ENCODE results near the gene CMTM4.
"Not testable (repeated sequence)": the region's sequence is repeated elsewhere in the genome, so short reads cannot be mapped to it uniquely, and the experiment has no call there.

Gene CMTM4

DNA sequence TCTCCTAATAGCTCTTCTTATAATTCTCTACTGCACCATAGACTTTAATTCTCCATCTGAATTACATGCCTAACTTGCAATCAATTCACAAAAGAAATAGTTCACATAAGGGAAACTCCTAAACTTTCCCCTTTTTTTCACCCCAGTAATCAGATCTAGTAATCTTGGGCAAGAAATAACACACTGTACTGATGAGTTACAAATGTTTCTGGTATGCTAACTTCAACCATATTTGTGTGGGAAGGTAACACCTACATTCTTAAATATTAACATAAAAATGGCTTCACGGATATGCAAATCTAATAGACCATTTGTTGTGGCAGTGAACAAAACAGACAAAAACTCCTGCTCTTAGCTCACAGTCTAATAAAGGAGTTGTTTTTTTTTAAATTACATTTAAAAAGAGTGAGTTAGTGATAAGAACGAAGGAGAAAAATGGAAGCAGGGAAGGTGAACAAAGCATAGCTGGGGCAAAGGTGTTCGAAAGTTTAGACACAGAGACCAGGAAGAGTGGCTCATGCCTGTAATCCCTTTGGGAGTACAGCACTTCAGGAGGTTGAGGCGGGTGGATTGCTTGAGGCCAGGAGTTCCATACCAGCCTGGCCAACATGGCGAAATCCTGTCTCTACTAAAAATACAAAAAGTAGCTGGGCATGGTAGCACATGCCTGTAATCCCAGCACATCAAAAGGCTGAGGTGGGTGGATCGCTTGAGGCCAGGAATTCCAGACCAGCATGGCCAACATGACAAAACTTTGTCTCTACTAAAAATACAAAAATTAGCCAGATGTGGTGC, 57.3 kb downstream of the CMTM4 start:
- no peak for DNase-seq

DNA sequence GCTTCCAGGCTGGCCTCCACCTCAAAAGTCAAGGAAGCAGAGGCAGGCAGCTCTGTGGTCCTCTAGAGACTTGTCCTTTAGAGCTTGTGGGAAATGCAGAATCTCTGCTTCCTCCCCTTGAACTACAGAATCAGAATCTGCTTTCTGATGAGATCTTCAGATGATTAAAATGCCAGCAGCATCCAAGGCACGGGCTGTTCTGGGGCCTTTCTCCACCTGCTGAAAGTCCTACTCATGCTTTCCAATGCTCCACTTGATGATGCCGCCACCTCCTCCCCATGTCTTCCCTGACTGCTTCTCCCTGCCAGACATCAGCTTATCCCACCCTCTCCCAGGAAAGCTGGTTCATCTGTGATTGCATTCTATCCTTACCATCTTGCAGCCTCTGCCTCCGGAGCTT, 58.7 kb downstream of the CMTM4 start:
- no peak for DNase-seq

DNA sequence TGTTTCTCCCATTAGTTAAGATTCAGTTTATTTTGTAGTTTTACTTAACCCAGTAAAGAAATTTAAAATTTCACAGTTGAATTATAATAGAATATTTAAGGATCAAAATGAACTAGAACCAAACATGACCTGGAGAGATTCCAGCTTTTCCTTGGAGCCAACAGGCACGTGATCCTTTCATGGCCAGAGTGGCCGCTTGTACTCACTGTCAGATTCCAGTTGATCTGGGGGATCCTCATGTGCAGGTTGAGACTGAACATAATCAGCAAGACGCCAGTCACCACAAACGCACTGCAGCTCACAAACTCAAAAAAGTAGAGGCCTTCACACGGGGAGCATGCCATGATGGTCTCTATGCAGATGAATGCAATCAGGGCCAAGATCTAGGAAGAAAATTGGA, 60.3 kb downstream of the CMTM4 start:
- no peak for DNase-seq

DNA sequence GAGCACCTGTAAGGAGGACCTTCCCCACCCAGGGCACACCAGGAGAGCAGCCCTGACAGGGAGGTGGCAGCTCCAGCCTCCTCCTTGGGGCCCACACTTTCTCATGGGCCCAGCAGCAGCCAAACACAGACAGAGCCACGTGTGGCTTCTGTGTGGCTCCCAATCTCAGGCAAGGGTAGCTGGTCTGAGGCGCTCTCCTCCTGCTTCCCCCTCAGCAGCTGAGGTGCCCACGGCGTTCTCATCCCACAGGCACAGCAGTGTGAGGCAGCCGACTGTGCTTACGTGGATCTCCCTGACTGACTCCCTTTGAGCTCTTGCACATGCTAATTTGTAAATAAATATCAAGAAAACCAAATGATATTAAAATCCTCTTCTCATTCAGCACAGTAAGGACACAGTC, 61.1 kb downstream of the CMTM4 start:
- no peak for DNase-seq

DNA sequence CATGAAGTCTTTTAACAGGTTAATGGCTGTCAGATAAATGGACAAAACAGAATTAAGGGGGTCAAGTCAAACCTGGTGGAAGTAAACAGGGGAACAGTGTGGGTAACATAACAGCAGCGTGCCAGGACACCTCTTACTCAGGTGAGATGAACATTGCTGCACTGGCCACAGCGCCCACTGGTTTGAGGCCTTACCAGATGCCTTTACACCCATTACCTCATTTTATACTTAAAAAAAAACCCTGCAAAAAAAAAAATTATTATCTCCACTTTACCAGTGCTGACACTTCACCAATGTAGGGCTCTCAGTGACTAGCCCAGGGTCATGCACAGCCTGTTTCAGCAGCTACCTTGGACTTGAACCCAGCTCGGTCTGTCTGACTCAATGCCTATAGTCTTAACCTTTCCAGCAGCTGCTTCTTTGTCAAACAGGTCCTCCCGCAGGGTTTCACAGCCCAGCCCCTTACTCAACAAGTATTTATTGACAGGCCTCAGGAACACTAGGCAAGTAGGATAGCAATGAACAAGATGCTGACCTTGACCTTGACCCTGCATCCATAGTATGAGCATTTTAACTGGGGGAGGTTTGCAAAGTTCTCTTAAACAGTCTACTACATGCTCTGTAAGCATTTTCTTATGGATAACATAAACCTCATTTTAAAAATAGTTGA, 61.9 kb downstream of the CMTM4 start:
- no peak for DNase-seq

DNA sequence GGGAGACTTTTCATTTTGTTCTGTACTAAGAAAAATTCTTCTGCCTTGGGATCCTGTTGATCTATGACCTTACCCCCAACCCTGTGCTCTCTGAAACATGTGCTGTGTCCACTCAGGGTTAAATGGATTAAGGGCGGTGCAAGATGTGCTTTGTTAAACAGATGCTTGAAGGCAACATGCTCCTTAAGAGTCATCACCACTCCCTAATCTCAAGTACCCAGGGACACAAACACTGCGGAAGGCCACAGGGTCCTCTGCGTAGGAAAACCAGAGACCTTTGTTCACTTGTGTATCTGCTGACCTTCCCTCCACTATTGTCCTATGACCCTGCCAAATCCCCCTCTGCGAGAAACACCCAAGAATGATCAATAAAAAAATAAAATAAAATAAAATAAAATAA, 65.0 kb downstream of the CMTM4 start:
- not testable (repeated sequence) for DNase-seq

DNA sequence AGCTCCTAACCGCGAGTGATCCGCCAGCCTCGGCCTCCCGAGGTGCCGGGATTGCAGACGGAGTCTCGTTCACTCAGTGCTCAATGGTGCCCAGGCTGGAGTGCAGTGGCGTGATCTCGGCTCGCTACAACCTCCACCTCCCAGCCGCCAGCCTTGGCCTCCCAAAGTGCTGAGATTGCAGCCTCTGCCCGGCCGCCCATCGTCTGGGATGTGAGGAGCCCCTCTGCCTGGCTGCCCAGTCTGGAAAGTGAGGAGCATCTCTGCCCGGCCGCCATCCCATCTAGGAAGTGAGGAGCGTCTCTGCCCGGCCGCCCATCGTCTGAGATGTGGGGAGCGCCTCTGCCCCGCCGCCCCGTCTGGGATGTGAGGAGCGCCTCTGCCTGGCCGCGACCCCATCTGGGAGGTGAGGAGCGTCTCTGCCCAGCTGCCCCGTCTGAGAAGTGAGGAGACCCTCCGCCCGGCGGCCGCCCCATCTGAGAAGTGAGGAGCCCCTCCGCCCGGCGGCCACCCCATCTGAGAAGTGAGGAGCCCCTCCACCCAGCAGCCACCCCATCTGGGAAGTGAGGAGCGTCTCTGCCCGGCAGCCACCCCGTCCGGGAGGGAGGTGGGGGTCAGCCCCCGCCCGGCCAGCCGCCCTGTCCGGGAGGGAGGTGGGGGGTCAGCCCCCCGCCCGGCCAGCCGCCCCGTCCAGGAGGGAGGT, 65.8 kb downstream of the CMTM4 start:
- DNase-seq: not testable (repeated sequence)

DNA sequence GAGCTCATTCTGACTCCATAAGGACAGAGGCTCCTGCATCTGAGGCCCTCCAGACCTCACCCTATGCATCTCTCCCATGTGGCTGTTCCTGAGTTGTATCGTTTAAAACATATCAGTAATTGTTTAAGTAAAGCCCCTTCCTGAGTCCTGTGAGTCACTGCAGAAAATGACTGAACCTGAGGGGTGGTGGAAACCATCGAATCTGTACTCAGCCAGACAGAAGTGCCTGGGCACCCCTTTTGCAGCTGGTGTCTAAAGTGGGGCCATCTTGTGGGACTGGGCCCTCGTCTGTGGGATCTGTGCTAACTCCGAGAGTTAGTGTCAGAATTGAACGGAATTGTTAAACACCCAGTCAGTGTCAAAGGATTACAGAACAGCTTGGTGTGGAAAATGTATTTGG, 66.7 kb downstream of the CMTM4 start:
- no peak for DNase-seq

DNA sequence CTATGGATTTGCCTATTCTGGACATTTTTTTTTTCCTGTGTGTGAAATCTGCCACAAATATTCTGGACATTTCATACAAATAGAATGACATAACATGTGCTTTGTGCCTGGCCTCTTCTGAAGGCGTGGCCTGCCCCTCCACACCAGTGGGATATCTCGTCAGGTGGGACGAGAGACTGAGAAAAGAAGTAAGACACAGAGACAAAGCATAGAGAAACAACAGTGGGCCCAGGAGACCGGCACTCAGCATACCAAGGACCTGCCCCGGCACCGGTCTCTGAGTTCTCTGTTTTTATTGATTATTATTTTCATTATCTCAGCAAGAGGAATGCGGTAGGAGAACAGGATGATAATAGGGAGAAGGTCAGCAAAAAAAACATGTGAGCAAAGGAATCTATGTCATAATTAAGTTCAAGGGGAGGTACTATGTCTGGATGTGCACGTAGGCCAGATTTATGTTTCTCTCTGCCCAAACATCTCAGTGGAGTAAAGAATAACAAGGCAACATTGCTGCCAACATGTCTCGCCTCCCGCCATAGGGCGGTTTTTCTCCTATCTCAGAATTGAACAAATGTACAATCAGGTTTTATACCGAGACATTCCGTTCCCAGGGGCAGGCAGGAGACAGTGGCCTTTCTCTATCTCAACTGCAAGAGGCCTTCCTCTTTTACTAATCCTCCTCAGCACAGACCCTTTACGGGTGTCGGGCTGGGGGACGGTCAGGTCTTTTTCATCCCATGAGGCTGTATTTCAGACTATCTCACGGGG, 68.7 kb downstream of the CMTM4 start:
- not testable (repeated sequence) for DNase-seq

DNA sequence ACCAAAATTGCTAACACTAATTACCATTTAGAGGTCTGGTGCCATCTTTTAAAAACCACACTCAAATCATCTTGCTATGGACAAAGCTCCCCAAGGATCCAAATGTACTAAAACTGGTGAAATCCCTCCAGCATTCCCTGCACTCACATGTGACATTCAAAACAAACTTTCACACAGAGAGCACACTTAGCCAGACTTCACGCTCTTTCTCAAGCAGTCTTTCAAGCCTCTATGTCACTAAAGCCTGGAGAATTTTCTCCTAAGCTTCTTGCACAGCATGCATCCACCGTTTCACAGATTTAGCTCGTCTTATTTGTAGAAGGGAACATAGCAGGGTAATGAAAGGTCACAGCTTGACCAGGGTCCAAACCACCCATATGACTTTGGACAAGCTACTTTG, 72.8 kb downstream of the CMTM4 start:
- no peak for DNase-seq

DNA sequence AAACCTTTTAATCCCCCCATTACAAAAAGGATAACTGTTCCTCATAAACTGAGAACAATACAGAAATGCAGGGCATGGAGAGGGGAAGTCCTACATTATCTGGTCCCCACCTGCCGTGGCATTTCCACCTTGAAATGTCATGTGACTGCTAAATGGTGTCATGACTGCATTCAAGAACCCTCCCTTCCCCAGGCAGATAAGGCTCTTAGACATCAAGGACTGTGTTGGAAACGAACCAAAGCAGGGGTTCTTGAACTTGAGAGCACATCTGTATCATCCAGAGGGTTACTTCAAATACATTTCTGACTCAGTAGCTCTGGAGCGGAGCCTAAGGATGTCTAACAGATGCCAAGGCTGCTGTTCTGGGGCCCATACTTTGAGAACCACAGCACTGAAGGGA, 73.7 kb downstream of the CMTM4 start:
- no peak for DNase-seq

DNA sequence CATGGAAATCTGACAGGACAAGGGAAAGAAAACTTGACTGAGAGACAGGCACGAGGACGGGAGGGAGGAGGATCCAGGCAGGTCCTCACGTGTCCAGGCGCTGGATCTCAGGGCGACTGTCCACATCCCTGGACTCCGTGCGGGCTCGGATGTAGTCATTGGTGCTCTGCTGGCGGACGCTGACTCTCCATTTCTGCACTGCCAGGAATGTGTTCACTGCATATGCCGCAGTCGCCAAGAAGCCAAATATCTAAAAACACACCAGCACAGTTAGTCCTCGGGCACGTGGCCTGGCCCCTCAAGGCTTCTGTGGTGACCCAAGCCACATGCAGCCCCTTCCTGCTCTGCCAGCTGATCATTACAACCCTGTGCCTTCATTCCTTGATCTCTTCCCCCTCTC, 74.6 kb downstream of the CMTM4 start:
- DNase-seq: no peak

DNA sequence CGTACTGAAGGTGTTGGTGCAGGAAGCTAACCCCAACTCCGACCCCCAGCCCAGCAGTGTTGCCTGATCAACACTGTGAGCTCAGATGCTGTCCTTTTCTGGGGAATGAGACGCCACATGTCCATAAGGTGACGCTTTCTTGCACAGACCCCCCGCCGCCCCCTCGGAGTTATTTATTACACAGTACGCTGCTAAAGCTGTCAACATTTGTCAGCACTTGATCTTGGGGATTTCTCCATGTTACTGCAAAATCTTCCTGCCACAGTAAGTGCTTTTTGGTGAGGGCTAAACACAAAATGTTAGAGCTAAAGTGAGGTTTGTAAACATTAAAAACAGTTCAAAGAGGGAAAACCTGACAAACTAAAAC, 76.1 kb downstream of the CMTM4 start:
- DNase-seq: no peak

DNA sequence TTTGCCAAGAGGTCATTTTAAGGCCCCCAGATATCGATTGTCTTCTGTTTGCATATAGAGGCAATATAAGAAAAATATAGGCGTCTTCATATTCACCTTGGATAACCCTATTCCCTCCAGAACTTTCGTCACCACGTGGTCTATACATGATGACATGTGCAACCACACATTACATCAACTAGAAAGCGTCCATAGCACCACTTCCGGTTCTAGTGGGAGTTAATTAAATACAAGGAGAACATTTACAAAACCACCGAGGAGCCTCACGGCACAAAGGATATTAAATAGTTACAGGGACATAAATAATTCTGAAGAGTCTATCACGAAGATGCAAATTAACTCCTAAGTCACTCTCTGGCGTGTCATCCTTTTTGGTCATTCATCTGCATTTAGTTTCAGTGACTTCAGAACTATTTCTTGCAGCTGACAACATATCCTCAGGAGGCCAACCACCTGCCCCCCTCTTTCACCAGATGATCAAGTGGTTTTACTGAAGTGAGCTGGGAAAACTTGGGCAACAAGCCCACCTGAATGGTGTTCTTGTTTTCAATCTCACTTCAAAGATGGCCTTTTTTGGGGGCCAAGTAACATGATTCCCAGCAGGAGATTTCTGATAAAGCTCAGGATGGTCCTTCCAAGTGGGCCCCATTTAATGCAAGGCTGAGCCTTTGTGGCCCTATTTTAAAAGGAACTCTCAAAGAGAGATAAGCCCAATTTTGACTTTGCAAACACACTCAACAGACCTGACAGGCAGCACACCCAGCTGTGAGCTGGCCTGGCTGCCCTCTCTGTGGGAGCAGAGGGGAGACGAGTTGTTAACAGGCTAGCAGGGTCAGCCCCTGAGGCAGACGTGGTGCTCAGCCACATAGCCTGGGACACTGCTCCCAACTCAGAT, 76.8 kb downstream of the CMTM4 start:
- DNase-seq: no peak

DNA sequence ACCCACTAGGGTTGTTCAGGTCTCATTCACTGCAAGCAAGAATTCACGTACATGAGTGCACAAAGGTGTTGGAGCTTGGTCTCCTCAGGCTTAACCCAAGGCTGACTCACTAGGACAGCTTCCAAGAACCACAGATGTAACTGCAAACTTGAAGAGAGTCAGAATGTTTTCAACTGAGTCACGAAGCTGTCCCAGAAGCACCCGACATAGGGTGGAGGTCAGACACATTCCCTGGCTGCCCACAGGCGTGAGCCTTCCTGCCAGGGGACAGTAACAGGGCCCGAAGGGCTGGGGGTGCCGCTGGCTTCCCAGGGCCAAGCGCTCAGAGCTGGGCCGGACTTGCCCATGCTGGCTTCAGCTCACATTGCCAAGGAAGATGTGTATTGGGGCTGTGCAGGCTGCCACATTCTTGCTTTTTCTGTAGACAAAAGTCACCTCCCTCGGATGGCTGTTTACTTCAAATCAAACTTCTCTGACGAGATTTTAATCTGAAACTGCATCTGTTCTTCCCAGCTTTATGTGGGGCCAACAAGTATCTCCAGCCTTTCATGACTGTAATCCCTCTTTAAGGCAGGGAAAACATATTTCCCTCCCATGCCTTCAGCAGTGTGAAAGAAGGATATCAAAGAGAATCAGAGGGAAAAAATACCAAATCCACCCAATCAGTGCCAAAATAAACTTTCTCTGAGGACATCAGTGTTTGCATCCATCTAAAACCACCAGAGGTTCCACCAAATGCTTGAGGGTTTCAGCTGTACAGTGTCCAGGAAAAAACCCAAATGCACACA, 77.8 kb downstream of the CMTM4 start:
- no peak for DNase-seq

DNA sequence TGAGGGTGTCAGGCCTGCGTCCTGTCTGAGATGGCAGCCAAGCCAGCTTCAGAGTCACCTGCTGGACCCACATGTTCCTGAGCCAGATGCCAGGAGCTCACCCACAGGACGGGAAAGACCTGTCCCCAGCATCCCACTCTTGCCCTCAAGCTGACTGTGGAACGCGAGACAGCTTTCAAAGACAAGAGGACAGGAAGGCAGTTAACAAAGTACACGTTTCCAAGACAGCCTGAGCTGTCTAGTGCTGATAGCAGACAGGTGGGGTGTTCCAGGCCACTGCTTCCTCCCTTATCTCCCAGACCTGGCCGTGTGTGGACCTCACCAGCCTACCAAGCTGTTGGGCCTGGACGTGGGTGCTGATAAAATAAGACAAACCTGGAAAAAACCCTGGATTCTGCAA, 78.8 kb downstream of the CMTM4 start:
- DNase-seq: no peak

DNA sequence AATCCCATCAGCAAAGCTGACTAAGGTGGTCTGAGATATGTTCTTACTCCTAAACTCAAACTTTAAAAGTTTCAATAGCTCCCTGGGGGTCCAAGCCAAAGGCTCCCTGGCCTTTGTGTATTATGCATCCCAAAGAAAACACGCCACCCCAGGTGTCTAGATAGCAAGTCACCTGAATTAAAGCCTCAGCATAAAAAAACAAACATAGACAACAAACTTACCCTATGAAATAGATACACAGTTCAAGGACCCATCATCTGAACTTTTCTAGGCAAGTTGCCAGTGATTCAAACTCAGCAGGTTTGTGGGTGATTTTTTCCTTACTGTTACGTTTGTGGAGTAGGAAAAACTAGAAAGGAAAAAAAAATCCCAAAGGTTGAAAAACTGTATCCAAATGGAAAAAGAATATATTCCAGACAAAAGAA, 79.5 kb downstream of the CMTM4 start:
- DNase-seq: no peak

DNA sequence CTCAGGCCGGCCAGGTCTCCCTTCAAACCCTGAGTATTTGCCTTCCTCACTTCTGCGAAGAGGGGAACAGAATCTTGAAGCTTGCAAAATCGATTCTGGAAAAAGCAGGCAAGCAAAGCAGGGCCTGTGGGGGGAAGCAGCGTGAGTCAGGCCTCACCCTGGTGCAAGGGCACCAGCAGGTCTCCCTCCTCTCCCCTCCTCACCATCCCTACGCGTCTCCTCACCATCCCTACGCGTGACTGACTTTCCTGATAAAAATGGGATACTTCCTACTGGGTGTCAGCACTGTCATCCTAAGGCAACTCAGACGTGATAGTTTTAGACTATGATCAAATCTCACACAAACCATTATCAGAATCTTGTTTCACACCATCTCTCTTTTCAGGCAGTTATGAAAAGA, 80.0 kb downstream of the CMTM4 start:
- no peak for DNase-seq

DNA sequence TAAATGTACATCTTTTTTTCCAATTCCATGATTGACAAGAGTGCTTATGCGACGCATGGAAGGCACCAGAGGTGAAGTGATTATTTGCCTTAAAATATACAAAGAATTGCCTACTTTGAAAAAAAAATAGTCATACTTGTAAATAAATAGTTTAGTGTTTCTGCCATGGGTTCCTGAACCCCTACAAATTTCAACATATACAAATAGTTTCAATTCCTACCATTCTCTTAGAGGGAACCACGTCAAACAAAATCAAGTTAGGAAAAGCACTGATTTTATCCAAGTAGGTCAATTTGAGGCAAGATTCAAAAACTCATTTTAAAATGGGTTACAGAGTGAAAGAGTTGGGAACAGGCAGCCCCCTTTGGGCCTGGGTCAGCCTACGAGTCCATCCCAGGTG, 80.4 kb downstream of the CMTM4 start:
- DNase-seq: no peak

DNA sequence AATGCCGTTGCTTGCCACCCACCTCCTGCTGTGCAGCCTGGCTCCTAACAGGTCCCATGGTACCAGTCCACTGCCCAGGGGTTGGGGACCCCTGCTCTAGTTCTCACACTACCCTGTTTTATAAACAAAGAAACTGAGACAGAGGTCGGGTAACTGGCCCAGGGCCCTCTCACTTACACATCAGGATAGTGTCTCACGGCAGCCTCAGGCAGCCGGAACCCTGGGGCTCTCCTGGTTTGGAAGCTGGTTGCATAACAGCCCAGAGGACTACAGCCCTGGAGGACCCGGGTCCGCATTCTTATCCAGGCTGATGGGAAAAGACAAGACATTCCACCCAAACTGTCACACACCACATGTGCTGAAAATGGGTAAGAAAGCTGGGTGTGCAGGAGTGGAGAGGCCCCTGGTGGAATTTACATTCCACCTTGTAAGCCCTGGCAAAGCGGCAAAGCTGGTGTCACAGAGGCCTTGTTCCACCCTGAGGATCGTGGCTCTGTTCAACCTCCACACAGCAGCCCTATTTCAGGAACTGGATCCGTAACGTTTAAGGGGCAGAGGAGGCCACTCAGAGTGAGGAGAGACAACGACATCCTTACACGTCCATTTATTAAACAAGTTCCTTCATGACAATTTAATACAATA, 82.3 kb downstream of the CMTM4 start:
- DNase-seq: no peak

DNA sequence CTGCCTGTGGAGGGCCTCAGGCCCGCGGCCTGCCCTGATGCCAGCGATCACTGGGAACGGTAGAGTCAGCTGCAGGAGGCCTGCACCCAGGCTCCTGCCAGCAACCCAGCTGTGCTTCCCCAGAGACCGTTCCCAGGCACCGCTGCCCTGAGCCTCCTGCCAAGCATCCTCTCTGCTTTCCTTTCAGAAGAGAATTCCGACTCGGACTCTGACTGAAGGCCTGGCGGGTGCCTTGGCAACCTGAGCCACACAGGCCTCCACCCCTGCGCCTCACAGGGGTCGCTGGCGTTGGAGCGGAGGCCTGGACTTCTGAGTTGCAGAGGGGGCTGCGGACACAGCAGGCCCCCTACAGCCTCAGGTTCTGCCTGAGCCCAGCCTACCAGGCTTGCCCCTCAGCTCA, 84.1 kb downstream of the CMTM4 start:
- DNase-seq: no peak
